Activated CD8-positive, alpha-beta memory T cell treated with anti-CD3 and anti-CD28 coated beads, Interleukin-2, amount 50 U/mL, for 1 hour (primary cell): ENCODE data around the gene ZNF318.
"Not testable (repeated sequence)": the region's sequence is repeated elsewhere in the genome, so short reads cannot be mapped to it uniquely, and the experiment has no call there.

Experiments used
- DNase-seq: peaks from one replicate; pipeline ENCODE4 v3.0.0-alpha.2; 2020; ENCODE audit errors: extremely low read depth

The ZNF318 gene

DNA sequence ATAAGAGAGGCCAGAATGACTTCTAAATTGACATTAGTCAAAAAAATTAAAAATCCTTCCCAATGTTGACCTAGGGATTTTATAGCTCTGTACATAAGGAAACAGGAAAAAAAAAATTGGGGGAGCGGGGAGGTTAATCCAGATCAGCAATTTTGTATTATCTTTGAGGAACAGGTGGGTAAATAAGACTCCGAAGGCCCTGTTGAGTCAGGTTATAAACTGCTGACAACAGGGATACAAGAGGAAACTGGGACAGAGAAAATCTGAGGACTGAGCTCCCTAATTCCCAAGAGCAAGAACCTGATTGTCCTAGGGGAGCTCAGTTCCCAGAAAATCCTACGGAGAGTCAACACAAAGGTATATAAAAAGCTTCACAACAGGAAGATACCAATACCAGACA lies 34.0 kb downstream of the ZNF318 start:
- no peak for DNase-seq

DNA sequence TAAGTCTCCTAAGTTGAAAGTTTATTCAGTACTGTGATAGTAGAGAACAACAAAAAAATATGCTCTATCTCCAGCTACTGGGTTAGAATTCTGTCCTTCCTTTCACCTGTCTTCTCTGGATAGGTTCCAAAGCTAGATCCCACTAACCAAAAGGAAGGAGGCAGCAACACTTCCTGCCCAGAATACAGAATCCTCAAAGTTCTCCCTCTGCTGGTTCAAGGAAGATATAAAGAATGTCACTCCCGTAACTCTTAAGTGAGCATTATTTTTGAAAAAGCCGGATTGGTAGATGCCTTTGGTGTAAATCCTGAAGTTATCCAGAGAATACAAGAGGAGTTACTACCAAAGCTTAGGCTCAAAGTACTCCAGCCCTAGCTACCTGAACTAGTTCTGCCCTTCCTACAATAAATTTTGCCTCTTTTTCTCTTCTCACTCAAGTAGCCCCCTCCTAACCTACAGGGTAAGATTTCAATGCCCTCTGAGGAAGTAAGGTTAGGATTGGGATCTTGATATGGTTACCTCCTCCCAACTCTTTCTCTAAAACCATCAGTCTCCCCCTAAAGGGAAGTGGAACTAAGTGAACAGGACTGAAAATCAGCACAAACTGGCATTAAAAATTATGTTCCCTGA lies 34.9 kb downstream of the ZNF318 start:
- DNase-seq, result no peak

DNA sequence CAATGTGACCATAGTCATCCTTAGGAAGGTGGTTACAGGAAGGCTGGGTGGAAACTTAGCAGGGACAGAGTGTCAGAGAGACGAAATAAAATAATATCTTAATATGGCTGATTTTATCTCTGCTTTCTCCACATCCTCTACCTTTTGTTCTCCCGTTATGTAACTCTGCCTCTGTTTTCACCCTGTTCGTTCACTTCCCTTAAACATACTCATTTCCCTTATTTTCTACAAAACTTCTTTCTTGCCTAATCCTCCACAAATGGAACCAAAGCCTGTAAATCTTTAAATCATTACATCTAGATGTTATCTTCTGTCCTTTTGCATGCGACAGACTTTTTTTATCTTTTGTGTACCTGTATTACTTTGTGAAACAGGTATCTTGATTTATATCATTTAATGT lies 37.6 kb downstream of the ZNF318 start:
- DNase-seq, result no peak

DNA sequence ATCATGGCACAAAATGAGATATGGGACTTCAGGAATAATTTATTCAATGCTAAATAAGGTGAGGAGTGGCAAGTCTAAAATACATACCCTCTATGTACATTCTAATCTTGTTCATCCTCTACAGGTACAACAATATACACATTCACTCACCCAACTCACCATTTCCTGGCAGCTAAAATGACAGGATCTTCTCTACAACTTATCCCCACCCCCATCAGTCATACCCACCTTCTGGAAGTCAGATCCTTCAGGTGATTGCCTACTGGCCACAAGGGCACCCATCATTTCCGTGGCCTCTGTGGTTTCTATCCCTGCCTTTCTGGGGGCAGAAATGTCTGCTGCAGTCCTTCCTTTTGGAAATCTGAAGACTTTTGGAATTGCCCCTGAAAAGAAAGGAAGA lies 38.0 kb downstream of the ZNF318 start:
- DNase-seq, result no peak

DNA sequence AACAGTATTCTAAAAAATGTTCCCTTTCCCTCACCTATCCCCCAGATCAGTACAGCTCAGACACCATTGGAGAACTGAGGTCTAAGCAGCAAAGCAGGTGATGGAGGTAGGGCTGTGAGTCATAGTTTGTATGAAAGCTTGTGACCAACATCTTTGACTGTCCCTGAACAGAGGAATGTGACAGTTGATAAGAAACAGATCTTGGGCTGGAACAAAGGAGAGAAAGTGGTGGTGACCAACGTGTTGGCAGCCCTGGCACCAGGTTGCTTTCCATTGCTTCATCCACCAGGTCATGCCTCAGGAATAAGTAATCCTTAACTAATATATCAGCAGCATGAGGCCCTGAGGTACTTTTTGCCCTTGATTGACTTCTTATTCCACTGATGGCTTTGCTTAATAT lies 40.9 kb downstream of the ZNF318 start:
- no peak for DNase-seq

DNA sequence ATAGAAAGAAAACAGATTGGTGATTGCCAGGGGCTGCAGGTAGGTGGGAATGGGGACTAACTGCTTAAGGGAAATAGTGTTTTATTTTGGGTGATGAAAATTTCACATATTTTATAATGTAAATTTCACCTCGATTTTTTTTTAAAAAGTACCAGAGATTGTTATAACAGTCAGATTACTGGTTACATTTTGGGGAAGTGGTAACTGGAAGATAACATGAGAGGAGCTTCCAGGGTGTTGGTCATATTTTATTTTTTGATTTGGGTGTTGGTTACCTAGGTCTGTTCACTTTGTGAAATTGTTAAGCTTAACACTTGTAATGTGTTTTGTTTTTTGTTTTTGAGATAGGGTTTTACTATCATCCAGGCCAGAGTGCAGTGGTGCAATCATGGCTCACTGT lies 43.6 kb downstream of the ZNF318 start:
- no peak for DNase-seq

DNA sequence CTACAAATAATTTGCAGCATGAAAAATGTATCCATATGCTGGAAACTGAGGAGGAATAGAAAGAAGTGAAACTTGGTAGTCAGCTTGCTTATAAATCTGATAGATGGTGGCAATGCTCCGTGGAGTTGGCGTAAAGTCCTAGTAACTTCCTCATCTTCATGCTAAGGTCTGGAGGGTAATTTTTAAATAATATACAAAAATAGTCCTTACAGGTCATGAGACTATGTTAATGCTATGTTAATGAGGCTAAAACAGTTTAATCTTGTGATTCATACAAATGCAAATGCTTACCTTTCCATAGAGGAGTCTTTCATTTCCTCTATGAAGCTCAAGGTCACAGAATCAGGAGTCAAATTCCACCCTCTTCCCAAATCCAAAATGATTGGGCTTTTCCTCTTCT lies 51.4 kb downstream of the ZNF318 start:
- no peak for DNase-seq

DNA sequence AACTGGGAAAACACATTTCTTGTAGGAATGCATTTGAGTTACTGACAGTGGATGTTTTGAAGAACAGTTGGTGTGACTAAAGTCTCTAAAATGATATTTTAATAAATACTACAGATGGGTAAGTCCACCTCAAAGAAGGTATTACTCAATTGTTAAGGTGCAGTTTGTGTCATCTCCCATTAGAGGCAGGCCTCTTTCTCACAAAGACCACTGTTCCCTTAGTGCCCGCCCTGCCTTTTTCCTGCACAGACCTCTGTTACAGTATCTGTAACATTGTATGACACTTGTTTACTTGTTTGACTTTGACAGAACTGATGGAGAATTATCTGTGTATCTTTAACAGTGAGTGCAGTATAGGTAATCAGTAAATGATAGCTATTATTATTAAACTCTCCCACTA lies 55.6 kb downstream of the ZNF318 start:
- DNase-seq, result no peak

DNA sequence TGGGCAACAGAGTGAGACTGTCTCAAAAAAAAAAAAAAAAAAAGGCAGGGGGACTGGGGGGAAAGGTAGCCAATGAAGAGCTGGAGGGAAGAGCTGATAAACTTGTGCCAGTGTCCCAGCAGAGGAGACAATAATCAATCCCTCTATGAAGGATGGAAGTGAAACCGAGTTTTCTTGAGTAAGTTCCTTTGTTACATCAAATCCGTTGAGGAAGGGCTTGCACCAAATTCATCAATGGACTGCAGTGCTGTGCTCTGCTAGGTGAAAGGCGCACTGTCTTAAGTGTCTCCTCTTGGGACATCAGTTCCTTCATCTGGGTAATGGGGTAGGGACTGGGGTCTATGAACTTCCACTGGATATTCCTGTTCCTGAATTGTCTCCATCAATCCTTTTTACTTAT lies 57.8 kb downstream of the ZNF318 start:
- DNase-seq, result no peak

DNA sequence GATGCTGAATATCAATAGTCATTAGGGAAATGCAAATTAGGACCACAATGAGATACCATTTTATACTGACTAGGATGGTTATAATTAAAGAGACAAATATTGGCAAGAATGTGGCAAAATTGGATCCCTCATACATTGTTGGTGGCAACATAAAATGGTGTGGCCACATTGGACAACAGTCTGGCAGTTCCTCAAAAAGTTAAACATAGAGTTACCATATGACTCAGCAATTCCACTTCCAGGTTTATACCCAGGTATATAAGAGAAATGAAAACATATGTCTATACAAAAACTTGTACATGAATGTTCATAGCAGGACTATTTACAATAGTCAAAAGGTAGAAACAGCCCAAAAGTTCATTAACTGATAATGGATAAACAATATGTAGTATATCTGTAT lies 58.8 kb downstream of the ZNF318 start:
- no peak for DNase-seq

DNA sequence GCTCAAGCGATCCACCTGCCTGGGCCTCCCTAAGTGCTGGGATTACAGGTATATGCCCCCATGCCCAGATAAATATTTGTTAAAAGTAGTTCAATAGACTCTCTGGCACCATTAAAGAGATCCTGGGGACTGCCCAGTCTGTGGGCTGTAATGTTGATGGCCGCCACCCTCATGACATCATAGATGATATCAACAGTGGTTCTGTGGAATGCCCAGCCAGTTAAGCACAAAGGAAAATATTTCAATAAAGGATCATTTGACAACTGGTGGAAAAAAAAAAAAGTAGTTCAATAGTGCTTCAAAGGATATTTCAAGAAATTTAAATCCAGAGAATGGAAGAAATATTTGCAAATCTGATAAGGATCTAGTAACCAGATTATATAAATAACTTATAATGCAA lies 59.3 kb downstream of the ZNF318 start:
- no peak for DNase-seq

DNA sequence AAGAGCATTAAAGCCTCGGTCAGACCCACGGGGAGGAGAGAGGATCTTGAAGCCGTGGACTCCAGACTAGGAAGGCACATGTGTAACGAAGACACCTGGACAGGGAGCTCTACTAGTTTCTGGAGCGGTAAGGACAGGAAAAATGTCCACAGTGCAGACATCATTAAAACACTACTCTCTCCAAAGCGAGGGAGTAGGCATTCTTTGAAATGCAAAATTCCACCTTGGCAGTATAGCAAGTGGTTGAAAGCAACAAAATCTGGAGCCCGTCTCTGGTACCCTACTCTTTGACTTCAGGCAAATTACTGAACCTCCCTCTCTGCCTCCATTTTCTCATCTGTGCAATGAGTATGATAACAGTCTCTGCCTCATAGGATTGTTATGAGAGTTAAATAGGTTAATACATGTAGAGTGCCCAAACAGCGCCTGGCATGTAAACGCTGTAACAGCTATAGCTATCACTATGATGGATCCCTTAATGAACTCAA lies 60.4 kb downstream of the ZNF318 start:
- no peak for DNase-seq

DNA sequence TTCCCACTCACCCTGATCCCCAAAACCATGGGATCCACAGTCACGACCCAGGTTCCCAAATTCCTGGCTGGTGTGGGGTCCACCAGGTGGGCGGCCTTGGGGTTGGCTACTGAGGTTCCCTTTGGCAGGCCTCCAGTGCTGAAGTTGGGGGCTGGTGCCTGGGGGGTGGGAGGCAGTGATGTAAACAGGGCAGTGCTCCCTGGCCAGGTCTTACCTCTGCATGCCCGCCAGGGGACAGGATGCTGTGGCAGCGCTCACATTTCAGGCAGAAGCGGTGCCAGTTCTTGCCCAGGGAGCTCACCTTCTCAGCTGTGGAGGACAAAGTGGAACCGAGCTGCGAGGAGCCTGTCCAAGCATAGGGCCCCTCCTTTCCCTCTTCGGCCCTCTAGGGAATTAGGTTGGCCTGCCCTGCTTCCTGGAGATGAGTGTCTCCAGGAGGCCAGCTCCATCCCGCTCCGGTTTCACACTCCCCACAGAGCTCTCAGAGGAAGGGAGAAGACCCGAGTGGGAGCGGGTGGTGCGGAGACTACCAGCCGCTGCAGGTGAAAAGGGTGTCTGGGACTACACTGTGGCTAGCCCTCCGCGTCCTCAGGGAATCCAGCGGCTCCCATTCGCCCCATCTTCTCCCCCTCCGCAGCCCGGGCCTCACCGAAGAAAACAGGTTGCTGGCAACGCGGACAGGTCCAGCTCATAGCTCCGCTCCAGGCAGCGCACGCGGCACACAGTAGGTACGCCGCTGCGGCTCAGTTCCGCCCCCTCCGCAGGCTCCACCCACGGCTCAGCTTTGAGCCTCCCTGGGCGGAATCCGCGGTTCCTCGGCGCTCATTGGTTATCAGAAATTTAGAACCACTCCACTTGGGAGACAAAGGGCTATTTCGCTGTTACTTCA lies 61.1 kb downstream of the ZNF318 start, which contains the start of gene CRIP3:
Gene CRIP3 (minus strand): TSS at position 726 of the 889 bp plus-strand sequence. CDS start 34 bp downstream, at position 692.
- DNase-seq, result peak; percentile 14

DNA sequence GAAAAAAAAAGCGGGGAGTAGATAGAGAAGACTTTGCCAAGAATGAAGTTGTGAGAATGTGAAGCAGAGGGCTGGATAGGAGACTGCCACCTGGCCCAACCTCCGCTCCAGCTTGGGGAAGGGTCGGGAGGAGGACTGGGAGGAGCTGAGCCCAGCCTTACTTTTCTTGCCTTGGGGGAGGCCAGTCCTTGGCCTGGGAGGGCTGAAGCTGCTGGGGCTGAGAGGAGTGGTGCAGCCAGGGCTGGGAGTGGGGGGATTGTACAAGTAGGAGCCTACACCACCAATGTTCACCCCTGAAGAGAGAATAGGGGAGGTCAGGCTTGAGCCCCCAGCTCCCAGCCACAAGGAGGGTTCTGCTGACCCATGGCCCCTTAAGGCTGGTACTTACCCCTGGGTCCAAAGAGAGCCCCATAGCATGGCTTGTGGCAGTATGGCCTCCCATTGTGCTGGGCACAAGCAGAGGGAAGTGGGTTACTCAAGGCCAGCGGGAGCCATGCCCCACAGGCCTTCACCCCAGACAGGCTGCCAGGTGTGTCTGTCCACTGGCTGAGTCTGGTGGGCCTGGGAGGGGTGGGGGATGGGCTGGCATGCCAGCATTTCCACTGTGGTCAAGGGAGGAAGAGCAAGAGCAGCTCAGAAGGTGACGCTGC lies 61.9 kb downstream of the ZNF318 start:
- no peak for DNase-seq

DNA sequence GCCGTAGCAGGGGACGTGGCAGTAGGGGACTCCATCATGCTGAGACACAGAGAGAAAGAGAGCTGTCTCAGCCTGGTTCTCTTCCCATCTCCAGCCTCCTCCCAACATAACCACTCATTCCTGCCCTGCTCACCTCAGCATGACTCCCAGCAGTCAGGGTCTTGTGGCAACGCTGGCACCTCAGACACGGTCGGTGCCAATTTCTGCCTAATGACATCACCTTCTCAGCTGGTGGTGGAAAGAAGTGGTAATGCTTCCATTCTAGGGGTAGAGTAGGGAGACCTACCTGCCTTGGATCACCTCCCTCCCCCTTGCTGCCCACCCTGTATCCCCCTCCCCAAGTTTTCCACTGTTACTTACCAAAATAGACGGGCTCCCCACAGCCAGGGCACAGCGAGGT lies 63.4 kb downstream of the ZNF318 start:
- no peak for DNase-seq

DNA sequence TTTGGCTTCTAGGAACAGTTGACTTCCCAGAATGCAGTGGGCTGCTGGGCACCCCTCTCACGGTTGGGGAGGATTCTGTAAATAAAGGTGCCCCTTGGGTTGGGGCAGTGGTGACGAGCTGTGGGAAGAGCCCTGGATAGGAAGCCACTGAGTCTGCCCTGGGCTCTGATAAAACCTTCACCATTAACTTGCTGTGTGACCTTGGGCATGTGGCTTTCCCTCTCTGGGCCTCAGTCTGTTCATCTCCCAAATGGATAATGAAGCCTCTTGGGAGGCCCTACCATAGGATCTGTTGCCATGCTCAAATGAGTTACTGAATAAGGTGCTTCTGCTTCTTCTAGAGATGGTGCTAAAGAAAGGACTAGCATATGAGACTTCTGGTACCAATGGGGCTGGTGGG lies 64.6 kb downstream of the ZNF318 start:
- no peak for DNase-seq

DNA sequence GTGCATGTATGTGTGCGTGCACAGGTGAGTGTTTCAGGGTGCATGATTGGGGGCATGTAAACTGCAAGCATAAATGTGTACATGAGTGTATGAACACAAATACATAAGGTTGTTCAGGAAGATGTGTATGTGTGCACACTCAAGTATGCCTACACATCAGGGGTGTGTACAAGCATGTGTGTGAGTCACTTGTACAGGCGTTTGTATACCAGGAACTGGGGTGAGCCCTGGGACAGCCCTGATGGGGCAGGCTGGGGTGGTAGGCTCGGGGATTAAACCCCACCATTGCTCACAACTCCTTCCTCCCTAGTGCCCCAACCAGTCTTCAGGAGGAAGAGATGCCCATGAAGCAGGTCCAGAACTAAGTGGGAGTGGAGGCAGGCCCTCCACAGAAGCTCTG lies 65.1 kb downstream of the ZNF318 start:
- no peak for DNase-seq

DNA sequence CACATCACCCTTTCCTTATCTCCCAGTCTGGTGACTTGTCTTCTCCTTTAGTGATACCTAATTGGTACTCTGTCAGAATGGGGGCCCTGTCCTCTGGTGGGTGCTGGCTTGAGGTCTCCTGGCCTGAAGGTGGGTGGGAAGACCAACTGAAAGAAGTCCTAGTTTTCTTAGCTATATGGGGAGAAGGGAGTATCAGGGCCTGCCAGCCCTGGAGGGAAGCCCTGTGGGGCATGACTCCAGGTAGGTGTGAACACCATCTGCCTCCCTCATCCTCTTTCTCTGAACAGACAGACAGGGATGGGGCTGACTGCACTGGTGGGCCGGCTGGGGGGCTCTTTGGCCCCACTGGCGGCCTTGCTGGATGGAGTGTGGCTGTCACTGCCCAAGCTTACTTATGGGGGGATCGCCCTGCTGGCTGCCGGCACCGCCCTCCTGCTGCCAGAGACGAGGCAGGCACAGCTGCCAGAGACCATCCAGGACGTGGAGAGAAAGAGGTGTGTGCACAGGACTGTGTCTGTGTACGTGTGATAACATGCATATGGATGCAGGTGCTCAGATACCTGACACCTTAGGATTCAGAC lies 65.6 kb downstream of the ZNF318 start:
- no peak for DNase-seq

DNA sequence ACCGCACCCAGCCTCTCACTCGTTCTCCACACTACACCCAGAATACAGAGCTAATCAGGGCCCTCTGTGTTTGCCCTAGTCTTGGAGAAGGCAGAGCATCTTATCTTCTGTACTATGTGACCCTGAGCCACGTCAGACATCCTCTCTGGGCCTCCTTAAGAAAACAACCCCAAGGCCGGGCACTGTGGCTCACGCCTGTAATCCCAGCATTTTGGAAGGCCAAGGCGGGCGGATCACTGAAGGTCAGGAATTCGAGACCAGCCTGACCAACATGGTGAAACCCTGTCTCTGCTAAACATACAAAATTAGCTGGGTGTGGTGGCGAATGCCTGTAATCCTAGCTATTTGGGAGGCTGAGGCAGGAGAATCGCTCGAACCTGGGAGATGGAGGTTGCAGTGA lies 66.4 kb downstream of the ZNF318 start:
- not testable (repeated sequence) for DNase-seq

DNA sequence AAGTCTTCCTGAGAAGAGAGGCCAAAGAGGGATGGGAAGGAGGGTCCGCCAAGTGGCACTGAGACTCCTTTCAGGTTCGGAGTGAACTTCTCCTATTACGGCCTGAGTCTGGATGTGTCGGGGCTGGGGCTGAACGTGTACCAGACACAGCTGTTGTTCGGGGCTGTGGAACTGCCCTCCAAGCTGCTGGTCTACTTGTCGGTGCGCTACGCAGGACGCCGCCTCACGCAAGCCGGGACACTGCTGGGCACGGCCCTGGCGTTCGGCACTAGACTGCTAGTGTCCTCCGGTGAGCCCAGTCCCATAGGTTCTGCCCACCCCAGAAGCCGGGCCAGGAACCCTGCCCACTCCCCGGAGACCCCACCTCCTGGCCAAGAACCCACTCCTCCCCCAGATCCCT lies 67.3 kb downstream of the ZNF318 start:
- DNase-seq, result no peak

DNA sequence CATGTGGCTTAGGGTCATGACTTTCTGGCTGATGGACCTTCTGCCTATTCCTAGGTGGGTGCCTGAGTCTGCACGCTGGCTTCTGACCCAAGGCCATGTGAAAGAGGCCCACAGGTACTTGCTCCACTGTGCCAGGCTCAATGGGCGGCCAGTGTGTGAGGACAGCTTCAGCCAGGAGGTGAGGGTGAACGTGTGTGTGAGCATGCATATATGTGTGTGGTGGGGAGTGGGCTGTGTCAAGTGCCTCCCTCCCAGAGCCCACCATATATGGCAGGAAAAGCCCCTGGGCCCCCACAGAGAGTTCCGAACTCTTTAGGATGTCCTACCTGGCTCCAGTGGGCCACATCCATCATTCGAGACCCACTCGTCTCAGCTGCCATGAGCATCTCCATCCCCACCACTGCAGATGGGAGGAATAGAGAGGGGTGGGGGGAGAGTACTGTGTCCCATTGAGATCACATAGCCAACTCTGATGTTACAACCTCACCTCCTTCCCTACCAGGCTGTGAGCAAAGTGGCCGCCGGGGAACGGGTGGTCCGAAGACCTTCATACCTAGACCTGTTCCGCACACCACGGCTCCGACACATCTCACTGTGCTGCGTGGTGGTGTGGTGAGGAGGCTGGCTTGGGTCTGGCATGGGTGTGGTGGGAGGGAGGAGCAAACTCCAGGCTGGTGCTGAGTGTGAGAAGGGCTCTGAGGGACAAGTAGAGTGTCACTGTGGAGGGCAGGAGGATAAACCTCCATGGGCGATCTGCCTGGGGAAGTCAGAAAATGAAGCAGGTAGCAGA lies 68.2 kb downstream of the ZNF318 start:
- no peak for DNase-seq
